ENCODE data around the gene LBH.

- no peak for TF ChIP-seq EP300 (IDR thresholded peaks at IDR 0.05)
- no peak for TF ChIP-seq CTCF (IDR thresholded peaks at IDR 0.05)
- no peak for TF ChIP-seq POLR2AphosphoS5 (IDR thresholded peaks at IDR 0.05)
- no peak for TF ChIP-seq POLR2A (IDR thresholded peaks at IDR 0.05)
These were observed 5.4 kb downstream of the LBH start for GRCh38 chr2:30236591-30237238.
